ENCODE results near the gene DGLUCY.
"Not testable (repeated sequence)": the region's sequence is repeated elsewhere in the genome, so short reads cannot be mapped to it uniquely, and the experiment has no call there.

Gene DGLUCY

GRCh38 chr14:91170504-91171121, 56.7 kb downstream of the DGLUCY start:
- TF ChIP-seq JUND (IDR thresholded peaks at IDR 0.05; ENCODE audit: low read depth) = no peak
- no peak for DNase-seq (ENCODE audit: low read depth in 1 of 2, low spot score in 1 of 2)
- in situ Hi-C loops (cut with HindIII; ENCODE audit: low pct_unique_long_range_greater_than_20kb, low sequenced_read_pairs) = no loop called here

GRCh38 chr14:91171291-91171690, 57.4 kb downstream of the DGLUCY start:
- no peak for TF ChIP-seq JUND (IDR thresholded peaks at IDR 0.05; ENCODE audit: low read depth)
- DNase-seq (ENCODE audit: low read depth in 1 of 2, low spot score in 1 of 2) = no peak
- in situ Hi-C loops (cut with HindIII; ENCODE audit: low pct_unique_long_range_greater_than_20kb, low sequenced_read_pairs) = no loop called here

- in situ Hi-C loops (cut with HindIII; ENCODE audit: low pct_unique_long_range_greater_than_20kb, low sequenced_read_pairs) = no loop called here
- TF ChIP-seq JUND (IDR thresholded peaks at IDR 0.05; ENCODE audit: low read depth) = no peak
- peak; percentile 62 to 85 for DNase-seq (ENCODE audit: low read depth in 1 of 2, low spot score in 1 of 2)
These were observed 59.4 kb downstream of the DGLUCY start for GRCh38 chr14:91173221-91173670.

- no peak for TF ChIP-seq JUND (IDR thresholded peaks at IDR 0.05; ENCODE audit: low read depth)
- DNase-seq (ENCODE audit: low read depth in 1 of 2, low spot score in 1 of 2) = no peak
- in situ Hi-C loops (cut with HindIII; ENCODE audit: low pct_unique_long_range_greater_than_20kb, low sequenced_read_pairs) = no loop called here
These were observed 60.0 kb downstream of the DGLUCY start for GRCh38 chr14:91173904-91174303.

GRCh38 chr14:91175291-91176201, 61.7 kb downstream of the DGLUCY start:
- in situ Hi-C loops (cut with HindIII; ENCODE audit: low pct_unique_long_range_greater_than_20kb, low sequenced_read_pairs) = no loop called here
- no peak for TF ChIP-seq JUND (IDR thresholded peaks at IDR 0.05; ENCODE audit: low read depth)
- no peak for DNase-seq (ENCODE audit: low read depth in 1 of 2, low spot score in 1 of 2)

- peak; percentile 55 to 82 for DNase-seq (ENCODE audit: low read depth in 1 of 2, low spot score in 1 of 2)
- TF ChIP-seq JUND (IDR thresholded peaks at IDR 0.05; ENCODE audit: low read depth) = no peak
- in situ Hi-C loops (cut with HindIII; ENCODE audit: low pct_unique_long_range_greater_than_20kb, low sequenced_read_pairs) = no loop called here
These were observed 63.5 kb downstream of the DGLUCY start for GRCh38 chr14:91177073-91178034.

- DNase-seq (ENCODE audit: low read depth in 1 of 2, low spot score in 1 of 2) = no peak
- in situ Hi-C loops (cut with HindIII; ENCODE audit: low pct_unique_long_range_greater_than_20kb, low sequenced_read_pairs) = no loop called here
- no peak for TF ChIP-seq JUND (IDR thresholded peaks at IDR 0.05; ENCODE audit: low read depth)
These were observed 66.7 kb downstream of the DGLUCY start for GRCh38 chr14:91180611-91181010.

- DNase-seq (ENCODE audit: low read depth in 1 of 2, low spot score in 1 of 2); in situ Hi-C loops (cut with HindIII; ENCODE audit: low pct_unique_long_range_greater_than_20kb, low sequenced_read_pairs): not testable (repeated sequence)
These were observed 68.9 kb downstream of the DGLUCY start for GRCh38 chr14:91182753-91183152.

GRCh38 chr14:91184559-91184958, 70.7 kb downstream of the DGLUCY start:
- DNase-seq (ENCODE audit: low read depth in 1 of 2, low spot score in 1 of 2) = no peak
- in situ Hi-C loops (cut with HindIII; ENCODE audit: low pct_unique_long_range_greater_than_20kb, low sequenced_read_pairs) = no loop called here
- TF ChIP-seq JUND (IDR thresholded peaks at IDR 0.05; ENCODE audit: low read depth) = no peak

- DNase-seq (ENCODE audit: low read depth in 1 of 2, low spot score in 1 of 2) = no peak
- in situ Hi-C loops (cut with HindIII; ENCODE audit: low pct_unique_long_range_greater_than_20kb, low sequenced_read_pairs) = no loop called here
- no peak for TF ChIP-seq JUND (IDR thresholded peaks at IDR 0.05; ENCODE audit: low read depth)
These were observed 71.8 kb downstream of the DGLUCY start for GRCh38 chr14:91185721-91186120.

- no peak for DNase-seq (ENCODE audit: low read depth in 1 of 2, low spot score in 1 of 2)
- no peak for TF ChIP-seq JUND (IDR thresholded peaks at IDR 0.05; ENCODE audit: low read depth)
- in situ Hi-C loops (cut with HindIII; ENCODE audit: low pct_unique_long_range_greater_than_20kb, low sequenced_read_pairs) = no loop called here
These were observed 72.7 kb downstream of the DGLUCY start for GRCh38 chr14:91186515-91187066.

GRCh38 chr14:91187271-91187670, 73.4 kb downstream of the DGLUCY start:
- TF ChIP-seq JUND (IDR thresholded peaks at IDR 0.05; ENCODE audit: low read depth) = no peak
- DNase-seq (ENCODE audit: low read depth in 1 of 2, low spot score in 1 of 2) = no peak
- in situ Hi-C loops (cut with HindIII; ENCODE audit: low pct_unique_long_range_greater_than_20kb, low sequenced_read_pairs) = no loop called here
